RWPE2 (cell line): ENCODE data around the gene INTS7.

Source experiments
- ATAC-seq: fragments of 200-7000 bp; cut with Tn5 transposase; 3 replicates; pipeline ENCODE4 v1.9.1; 2021; ENCODE audit warnings: low read depth
- DNase-seq: peaks from one replicate; pipeline ENCODE4 v3.0.0-alpha.2; 2020; ENCODE audit warnings: low spot score
- H3K27ac ChIP-seq: fragments of 450-650 bp; 2 replicates; pipeline ENCODE4 v1.5.1; 2017; ENCODE audit warnings: mild to moderate bottlenecking; ENCODE audit not compliant: poor library complexity, severe bottlenecking
- H3K27me3 ChIP-seq: fragments of 250-450 bp; sonication (Bioruptor Pico); 2 replicates; pipeline ENCODE4 v1.5.1; 2021; ENCODE audit warnings: mild to moderate bottlenecking, moderate library complexity; ENCODE audit not compliant: insufficient read depth, poor library complexity, severe bottlenecking
- H3K36me3 ChIP-seq: fragments of 250-450 bp; sonication (Bioruptor Pico); 2 replicates; pipeline ENCODE4 v1.5.1; 2020; ENCODE audit warnings: low read depth, mild to moderate bottlenecking, moderate library complexity
- H3K4me1 ChIP-seq: fragments of 250-450 bp; sonication (Bioruptor Pico); 2 replicates; pipeline ENCODE4 v1.5.1; 2021; ENCODE audit warnings: mild to moderate bottlenecking, moderate library complexity; ENCODE audit not compliant: insufficient read depth, poor library complexity, severe bottlenecking
- H3K4me3 ChIP-seq: fragments of 250-450 bp; sonication (Bioruptor Pico); 2 replicates; pipeline ENCODE4 v1.5.1; 2021; ENCODE audit warnings: mild to moderate bottlenecking, moderate library complexity; ENCODE audit not compliant: severe bottlenecking
- H3K9me3 ChIP-seq: fragments of 250-450 bp; sonication (Bioruptor Pico); 2 replicates; pipeline ENCODE4 v1.5.1; 2021; ENCODE audit warnings: mild to moderate bottlenecking, moderate library complexity; ENCODE audit not compliant: severe bottlenecking
- CTCF ChIP-seq: fragments of 450-650 bp; IDR thresholded peaks from one replicate; pipeline ENCODE4 v1.5.1; 2017; ENCODE audit warnings: mild to moderate bottlenecking, moderate library complexity; ENCODE audit not compliant: poor library complexity, severe bottlenecking

INTS7 gene

GRCh38 chr1:211910113-211910884 is 125.1 kb downstream of the INTS7 start:
- Histone ChIP-seq H3K4me3 (no peak overlapping the region), H3K9me3 (no peaks in the 10 kb centered on the region), H3K4me1 (no peaks in the 10 kb centered on the region), H3K27me3 (no peaks in the 10 kb centered on the region), H3K27ac (no peak overlapping the region), H3K36me3 (no peaks in the 10 kb centered on the region)
- no peak for ATAC-seq
- no peak for TF ChIP-seq CTCF
- no peak for DNase-seq

GRCh38 chr1:211909395-211909794 is 126.0 kb downstream of the INTS7 start:
- no peak for TF ChIP-seq CTCF
- H3K27ac ChIP-seq: no peak overlapping the region

GRCh38 chr1:211908951-211909350 is 126.4 kb downstream of the INTS7 start:
- no peak for ATAC-seq
- no peak for TF ChIP-seq CTCF
- Histone ChIP-seq H3K9me3 (no peaks in the 10 kb centered on the region), H3K27me3 (no peaks in the 10 kb centered on the region), H3K4me1 (no peaks in the 10 kb centered on the region), H3K36me3 (no peaks in the 10 kb centered on the region), H3K4me3 (no peak overlapping the region), H3K27ac (no peak overlapping the region)
- DNase-seq: no peak

More at GRCh38 chr1:211909395-211909794, 126.0 kb downstream of the INTS7 start:
- Histone ChIP-seq H3K4me3 (no peak overlapping the region), H3K9me3 (no peaks in the 10 kb centered on the region), H3K4me1 (no peaks in the 10 kb centered on the region), H3K27me3 (no peaks in the 10 kb centered on the region), H3K36me3 (no peaks in the 10 kb centered on the region)
- DNase-seq (no peak), ATAC-seq (no peak)

GRCh38 chr1:211908453-211908852 is 126.9 kb downstream of the INTS7 start:
- ATAC-seq (no peak), DNase-seq (no peak)
- Histone ChIP-seq H3K36me3 (no peaks in the 10 kb centered on the region), H3K4me1 (no peaks in the 10 kb centered on the region), H3K9me3 (no peaks in the 10 kb centered on the region), H3K27ac (no peak overlapping the region), H3K27me3 (no peaks in the 10 kb centered on the region), H3K4me3 (no peak overlapping the region)
- TF ChIP-seq CTCF: no peak

- H3K9me3 ChIP-seq: no peaks in the 10 kb centered on the region
- no peaks in the 10 kb centered on the region for H3K27me3 ChIP-seq
- no peak for TF ChIP-seq CTCF
- H3K27ac ChIP-seq: no peak overlapping the region
- ATAC-seq (no peak), DNase-seq (no peak)
- no peaks in the 10 kb centered on the region for H3K4me1 ChIP-seq
- no peak overlapping the region for H3K4me3 ChIP-seq
- H3K36me3 ChIP-seq: no peaks in the 10 kb centered on the region
Measured at GRCh38 chr1:211903490-211904245, 131.7 kb downstream of the INTS7 start.
